ENCODE results near the gene DDX24.

DNA sequence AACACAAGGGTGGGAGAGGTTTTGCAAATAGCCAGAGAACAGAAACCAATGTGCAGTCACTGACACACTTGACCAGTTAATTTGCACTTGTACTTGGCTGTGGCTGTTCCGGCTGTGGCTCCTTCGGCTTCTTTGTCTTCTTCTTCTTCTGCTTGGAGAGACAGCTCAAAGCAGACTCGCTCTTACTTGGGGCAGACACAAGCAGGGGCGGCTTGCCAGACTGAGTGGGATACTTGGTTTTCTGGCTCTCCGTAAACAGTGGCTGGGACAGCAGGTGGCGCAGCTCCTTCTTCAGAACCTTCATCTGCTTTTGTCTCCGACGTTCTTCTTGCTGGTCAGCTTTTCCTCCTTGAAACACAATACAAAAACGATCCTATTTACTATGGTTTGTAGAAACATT lies 29.9 kb downstream of the DDX24 start:
- TF ChIP-seq, protein P1, sequence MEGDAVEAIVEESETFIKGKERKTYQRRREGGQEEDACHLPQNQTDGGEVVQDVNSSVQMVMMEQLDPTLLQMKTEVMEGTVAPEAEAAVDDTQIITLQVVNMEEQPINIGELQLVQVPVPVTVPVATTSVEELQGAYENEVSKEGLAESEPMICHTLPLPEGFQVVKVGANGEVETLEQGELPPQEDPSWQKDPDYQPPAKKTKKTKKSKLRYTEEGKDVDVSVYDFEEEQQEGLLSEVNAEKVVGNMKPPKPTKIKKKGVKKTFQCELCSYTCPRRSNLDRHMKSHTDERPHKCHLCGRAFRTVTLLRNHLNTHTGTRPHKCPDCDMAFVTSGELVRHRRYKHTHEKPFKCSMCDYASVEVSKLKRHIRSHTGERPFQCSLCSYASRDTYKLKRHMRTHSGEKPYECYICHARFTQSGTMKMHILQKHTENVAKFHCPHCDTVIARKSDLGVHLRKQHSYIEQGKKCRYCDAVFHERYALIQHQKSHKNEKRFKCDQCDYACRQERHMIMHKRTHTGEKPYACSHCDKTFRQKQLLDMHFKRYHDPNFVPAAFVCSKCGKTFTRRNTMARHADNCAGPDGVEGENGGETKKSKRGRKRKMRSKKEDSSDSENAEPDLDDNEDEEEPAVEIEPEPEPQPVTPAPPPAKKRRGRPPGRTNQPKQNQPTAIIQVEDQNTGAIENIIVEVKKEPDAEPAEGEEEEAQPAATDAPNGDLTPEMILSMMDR (conservative IDR thresholded peaks at IDR 0.05): no peak
- no peak for TF ChIP-seq EZH2 (IDR thresholded peaks at IDR 0.05; ENCODE audit: low read depth)
